ENCODE results near the gene HECTD1.

Gene HECTD1

DNA sequence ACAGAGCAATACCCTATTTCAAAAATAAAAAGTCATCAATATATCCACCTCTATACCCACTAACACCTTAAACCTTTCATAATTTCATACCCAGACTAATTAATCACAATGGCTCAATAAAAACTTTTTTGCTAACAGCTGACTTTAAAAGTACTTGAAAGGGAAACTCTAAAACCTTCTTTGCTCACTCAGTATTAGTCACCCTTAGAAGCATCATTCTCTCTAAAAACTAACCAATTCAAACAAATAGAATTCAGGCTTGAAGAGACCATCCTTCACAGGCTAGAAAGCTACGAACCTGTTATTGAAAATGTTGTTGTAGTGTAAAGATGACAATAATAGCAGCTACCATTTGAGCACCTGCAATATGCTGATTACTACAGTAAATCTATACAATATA lies 37.2 kb downstream of the HECTD1 start:
- Histone ChIP-seq H3K27ac (no peak overlapping the region), H3K4me3 (ENCODE audit: low read depth, low read length) (no peak overlapping the region), H3K9me3 (ENCODE audit: severe bottlenecking) (no peaks in the 10 kb centered on the region), H3K27me3 (ENCODE audit: insufficient read depth, low read depth, severe bottlenecking) (no peaks in the 10 kb centered on the region), H3K36me3 (peaks cover 95% of the 10 kb centered on the region)
- TF ChIP-seq, protein P1, sequence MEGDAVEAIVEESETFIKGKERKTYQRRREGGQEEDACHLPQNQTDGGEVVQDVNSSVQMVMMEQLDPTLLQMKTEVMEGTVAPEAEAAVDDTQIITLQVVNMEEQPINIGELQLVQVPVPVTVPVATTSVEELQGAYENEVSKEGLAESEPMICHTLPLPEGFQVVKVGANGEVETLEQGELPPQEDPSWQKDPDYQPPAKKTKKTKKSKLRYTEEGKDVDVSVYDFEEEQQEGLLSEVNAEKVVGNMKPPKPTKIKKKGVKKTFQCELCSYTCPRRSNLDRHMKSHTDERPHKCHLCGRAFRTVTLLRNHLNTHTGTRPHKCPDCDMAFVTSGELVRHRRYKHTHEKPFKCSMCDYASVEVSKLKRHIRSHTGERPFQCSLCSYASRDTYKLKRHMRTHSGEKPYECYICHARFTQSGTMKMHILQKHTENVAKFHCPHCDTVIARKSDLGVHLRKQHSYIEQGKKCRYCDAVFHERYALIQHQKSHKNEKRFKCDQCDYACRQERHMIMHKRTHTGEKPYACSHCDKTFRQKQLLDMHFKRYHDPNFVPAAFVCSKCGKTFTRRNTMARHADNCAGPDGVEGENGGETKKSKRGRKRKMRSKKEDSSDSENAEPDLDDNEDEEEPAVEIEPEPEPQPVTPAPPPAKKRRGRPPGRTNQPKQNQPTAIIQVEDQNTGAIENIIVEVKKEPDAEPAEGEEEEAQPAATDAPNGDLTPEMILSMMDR (IDR thresholded peaks at IDR 0.05; ENCODE audit: low read depth, low read length), result no peak
- DNase-seq, result no peak

DNA sequence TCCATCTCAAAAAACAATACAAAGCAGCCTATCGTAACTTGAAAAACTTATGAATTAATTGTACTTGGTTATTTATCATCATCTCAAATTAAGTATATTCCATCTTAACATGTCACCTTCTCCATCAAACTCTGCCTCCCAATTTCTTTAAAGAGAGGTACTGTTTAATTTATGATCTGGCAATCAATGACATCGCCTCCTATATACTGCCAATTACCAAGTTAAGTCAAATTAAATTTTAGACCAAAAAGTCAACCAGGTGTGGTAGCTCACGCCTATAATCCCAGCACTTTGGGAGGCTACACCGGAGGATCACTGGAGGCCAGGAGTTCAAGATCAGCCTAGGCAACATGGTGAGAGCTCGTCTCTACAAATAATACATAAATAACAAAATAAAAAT lies 37.7 kb downstream of the HECTD1 start:
- TF ChIP-seq, protein P1 (IDR thresholded peaks at IDR 0.05; ENCODE audit: low read depth, low read length), result no peak
- Histone ChIP-seq H3K36me3 (peaks cover 93% of the 10 kb centered on the region), H3K9me3 (ENCODE audit: severe bottlenecking) (no peaks in the 10 kb centered on the region)

DNA sequence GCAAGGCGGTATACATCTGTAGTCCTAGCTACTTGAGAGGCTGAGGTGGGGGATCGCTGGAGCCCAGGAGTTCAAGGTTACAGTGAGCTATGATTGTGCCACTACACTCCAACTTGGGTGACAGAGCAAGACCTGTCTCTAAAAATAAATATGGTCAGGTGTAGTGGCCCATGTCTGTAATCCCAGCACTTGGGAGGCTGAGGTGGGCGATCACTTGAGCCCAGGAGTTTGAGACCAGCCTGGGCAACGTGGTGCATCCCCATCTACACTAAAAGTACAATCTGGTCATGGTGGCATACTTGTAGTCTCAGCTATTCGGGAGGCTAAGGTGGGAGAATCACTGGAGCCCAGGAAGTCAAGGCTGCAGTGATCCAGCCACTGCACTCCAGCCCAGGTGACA lies 40.6 kb downstream of the HECTD1 start:
- H3K27ac ChIP-seq, result no peak overlapping the region
- H3K36me3 ChIP-seq, result peaks cover 92% of the 10 kb centered on the region
- no peaks in the 10 kb centered on the region for H3K27me3 ChIP-seq (ENCODE audit: insufficient read depth, low read depth, severe bottlenecking)
- DNase-seq, result no peak
- no peaks in the 10 kb centered on the region for H3K9me3 ChIP-seq (ENCODE audit: severe bottlenecking)
- H3K4me3 ChIP-seq (ENCODE audit: low read depth, low read length), result no peak overlapping the region
- TF ChIP-seq, protein P1 (IDR thresholded peaks at IDR 0.05; ENCODE audit: low read depth, low read length), result no peak

More for the DNA sequence above, 37.7 kb downstream of the HECTD1 start:
- Histone ChIP-seq H3K27me3 (ENCODE audit: insufficient read depth, low read depth, severe bottlenecking) (no peaks in the 10 kb centered on the region), H3K27ac (no peak overlapping the region), H3K4me3 (ENCODE audit: low read depth, low read length) (no peak overlapping the region)
- DNase-seq, result no peak

DNA sequence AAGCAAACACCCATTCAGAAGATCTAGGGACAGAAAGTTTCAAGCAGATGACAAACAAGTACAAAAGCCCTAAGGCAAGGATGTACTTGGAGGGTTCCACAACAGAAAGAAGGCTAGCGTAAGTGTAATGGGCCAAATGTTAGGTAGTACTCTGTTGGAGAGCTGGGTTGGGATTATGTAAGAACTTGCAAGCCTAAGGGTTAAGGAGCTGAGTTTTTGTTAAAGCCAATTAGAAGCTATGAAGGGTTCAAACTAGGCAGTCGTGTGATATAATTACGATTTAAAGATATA lies 41.4 kb downstream of the HECTD1 start:
- Histone ChIP-seq H3K27me3 (ENCODE audit: insufficient read depth, low read depth, severe bottlenecking) (no peaks in the 10 kb centered on the region), H3K4me3 (ENCODE audit: low read depth, low read length) (no peak overlapping the region), H3K27ac (no peak overlapping the region), H3K9me3 (ENCODE audit: severe bottlenecking) (no peaks in the 10 kb centered on the region), H3K36me3 (peaks cover 90% of the 10 kb centered on the region)
- TF ChIP-seq, protein P1 (IDR thresholded peaks at IDR 0.05; ENCODE audit: low read depth, low read length), result no peak
- no peak for DNase-seq

DNA sequence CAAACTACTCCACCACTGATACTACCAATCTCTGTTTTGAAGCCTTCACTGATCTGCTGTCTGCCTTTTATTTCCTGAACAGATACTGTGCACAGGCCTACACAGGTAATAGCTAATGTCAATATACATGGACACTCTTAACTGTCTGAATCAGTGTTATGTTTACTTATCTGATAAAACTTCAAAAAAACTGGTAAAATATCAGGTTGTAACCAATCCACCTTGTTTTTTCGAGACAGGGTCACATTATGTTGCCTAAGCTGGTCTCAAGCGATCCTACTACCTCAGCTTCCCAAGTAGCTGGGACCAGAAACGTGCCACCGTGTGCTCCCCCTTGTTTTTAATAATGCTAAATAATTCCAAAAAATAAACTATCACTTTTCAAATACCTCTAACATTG lies 43.5 kb downstream of the HECTD1 start:
- no peaks in the 10 kb centered on the region for H3K27me3 ChIP-seq (ENCODE audit: insufficient read depth, low read depth, severe bottlenecking)
- no peak overlapping the region for H3K4me3 ChIP-seq (ENCODE audit: low read depth, low read length)
- peaks cover 88% of the 10 kb centered on the region for H3K36me3 ChIP-seq
- H3K9me3 ChIP-seq (ENCODE audit: severe bottlenecking), result no peaks in the 10 kb centered on the region
- H3K27ac ChIP-seq, result no peak overlapping the region
- TF ChIP-seq, protein P1 (IDR thresholded peaks at IDR 0.05; ENCODE audit: low read depth, low read length), result no peak
- no peak for DNase-seq

GRCh38 chr14:31162910-31163649 lies 44.5 kb downstream of the HECTD1 start:
- Histone ChIP-seq H3K27me3 (ENCODE audit: insufficient read depth, low read depth, severe bottlenecking) (no peaks in the 10 kb centered on the region), H3K4me3 (ENCODE audit: low read depth, low read length) (no peak overlapping the region), H3K9me3 (ENCODE audit: severe bottlenecking) (no peaks in the 10 kb centered on the region), H3K36me3 (peaks cover 86% of the 10 kb centered on the region), H3K27ac (no peak overlapping the region)
- TF ChIP-seq, protein P1 (IDR thresholded peaks at IDR 0.05; ENCODE audit: low read depth, low read length), result no peak
- no peak for DNase-seq

Measured in WERI-Rb-1 (cell line).